ENCODE data around the gene SGCA. TPM values are rescaled to one million over a fixed set of nuclear protein-coding genes. Genes with fewer than 3 reads are reported as not detected.
A peak's percentile ranks its signal among the peaks of the same experiment; 100 is the strongest.

Gene SGCA
- total and polyA plus RNA-seq, 2 of the 8 experiments (the other 6 are each of a cell fraction or from before 2014, with no cell fraction given), result 0.12 TPM; not detected in 1

- TF ChIP-seq TEAD4 (IDR thresholded peaks at IDR 0.05; ENCODE audit: low read depth, low read length) (0 out of 2 replicates have a peak, but pooled peaks have one; percentile 21), SIN3A (conservative IDR thresholded peaks at IDR 0.05 in 1 of 2, IDR thresholded peaks at IDR 0.05 in 1 of 2; ENCODE audit: low read depth in 1 of 2, low read length in 2 of 2) (peak; percentile 62 to 91; a peak in 2 of 4 replicates), FOSL1 (IDR thresholded peaks at IDR 0.05; ENCODE audit: insufficient read depth, low read depth, low read length) (peak; percentile 97), MAX (IDR thresholded peaks at IDR 0.05) (peak; percentile 61), SIX5 (IDR thresholded peaks at IDR 0.05; ENCODE audit: low read depth, low read length) (no peak), HDAC2 (IDR thresholded peaks at IDR 0.05; ENCODE audit: borderline replicate concordance in 1 of 2, low read depth in 2 of 2, low read length in 2 of 2) (peak; percentile 51 to 71; a peak in 1 of 4 replicates), TCF12 (IDR thresholded peaks at IDR 0.05; ENCODE audit: low read depth, low read length) (peak; percentile 77), EP300 (IDR thresholded peaks at IDR 0.05; ENCODE audit: borderline replicate concordance in 1 of 2, low read depth in 2 of 2, low read length in 2 of 2) (peak in 1 of 2 experiments; percentile 75; a peak in 1 of 3 replicates), RBBP5 (IDR thresholded peaks at IDR 0.05; ENCODE audit: borderline replicate concordance, low read depth, low read length) (0 out of 2 replicates have a peak, but pooled peaks have one; percentile 66), JUND (IDR thresholded peaks at IDR 0.05; ENCODE audit: low read length) (no peak), SIRT6 (IDR thresholded peaks at IDR 0.05; ENCODE audit: low read length) (no peak), CBX8 (IDR thresholded peaks at IDR 0.05; ENCODE audit: borderline replicate concordance, low read depth, low read length) (no peak), E2F6 (IDR thresholded peaks at IDR 0.05) (no peak), SP1 (IDR thresholded peaks at IDR 0.05; ENCODE audit: low read depth, low read length) (peak; percentile 90)
Observed at GRCh38 chr17:50151937-50152547, 13.8 kb upstream of the SGCA start (continued).
